Fibroblast of the aortic adventitia (primary cell): ENCODE results near the gene IL21. TPM values are rescaled to one million over a fixed set of nuclear protein-coding genes. Genes with fewer than 3 reads are reported as not detected.

Source experiments
- DNase-seq: peaks from one replicate; pipeline ENCODE4 v3.0.0-alpha.2; 2010; ENCODE audit warnings: low read depth
- H3K4me3 ChIP-seq: 2 replicates; pipeline ENCODE4 v1.5.1; 2011; ENCODE audit warnings: low read depth, mild to moderate bottlenecking, control low read depth, low read length, moderate library complexity
- CTCF ChIP-seq: IDR thresholded peaks from 2 replicates; pipeline ENCODE4 v1.5.1; 2011; ENCODE audit warnings: mild to moderate bottlenecking, low read length, control low read depth, inconsistent platforms; ENCODE audit not compliant: insufficient read depth
- total RNA-seq: library from RNA; depleted of rRNA; stranded (reverse); fragments of >200 nt; gene quantifications from 2 replicates; pipeline ENCODE4 v1.2.3, GENCODE V29; 2012; ENCODE audit warnings: low replicate concordance

The IL21 gene
- total RNA-seq, 1 donor = not detected

- TF ChIP-seq CTCF = no peak
- no peak overlapping the region for H3K4me3 ChIP-seq
- no peak for DNase-seq
These were observed 58.4 kb downstream of the IL21 start for GRCh38 chr4:122562449-122562848.

Other genes starting within 250 kb of the IL21 start
- not detected in 2 replicates for gene ADAD1, start 242.1 kb downstream of the IL21 start, total RNA-seq
- not detected in 2 replicates for gene IL2, start 164.3 kb downstream of the IL21 start, total RNA-seq
- 2.0 and 5.8 TPM in 2 replicates for gene BBS12, start 111.6 kb upstream of the IL21 start, total RNA-seq
- gene FGF2, start 205.8 kb upstream of the IL21 start, total RNA-seq = 16.3 and 79.5 TPM in 2 replicates